SK-N-MC (cell line): Measurements from ENCODE around the gene DHX32.

Source experiments
- DNase-seq: peaks from one replicate; pipeline ENCODE4 v3.0.0-alpha.2; 2011; ENCODE audit warnings: low read depth, low spot score
- H3K27ac ChIP-seq: fragments of 200-600 bp; sonication (generic); 2 replicates; pipeline ENCODE4 v1.5.1; 2016; ENCODE audit warnings: mixed run types
- H3K36me3 ChIP-seq: fragments of 200-600 bp; sonication (generic); 2 replicates; pipeline ENCODE4 v1.6.1; 2017; ENCODE audit warnings: antibody characterized with exemption, low read length, mixed read lengths; ENCODE audit not compliant: insufficient read depth
- H3K4me3 ChIP-seq: fragments of 200-600 bp; sonication (generic); 2 replicates; pipeline ENCODE4 v1.5.1; 2016
- H3K9ac ChIP-seq: fragments of 200-600 bp; sonication (generic); 2 replicates; pipeline ENCODE4 v1.8.0; 2017; ENCODE audit warnings: mixed run types, mixed read lengths; ENCODE audit not compliant: insufficient read length
- H3K9me3 ChIP-seq: fragments of 200-600 bp; sonication (generic); 2 replicates; pipeline ENCODE4 v1.6.1; 2017; ENCODE audit warnings: low read depth, mild to moderate bottlenecking, antibody characterized with exemption, low read length, moderate library complexity, mixed read lengths
- EZH2 ChIP-seq: fragments of 200-600 bp; sonication (generic); IDR thresholded peaks from one replicate; pipeline ENCODE4 v1.6.1; 2017; ENCODE audit warnings: antibody characterized with exemption
- FOXP2 ChIP-seq: optimal IDR thresholded peaks from 2 replicates; pipeline ENCODE3; 2011; ENCODE audit warnings: mild to moderate bottlenecking, moderate library complexity; ENCODE audit not compliant: insufficient read depth; ENCODE audit errors: extremely low read length, control extremely low read depth
- POLR2AphosphoS5 ChIP-seq: IDR thresholded peaks from 2 replicates; pipeline ENCODE4 v1.6.1; 2012; ENCODE audit warnings: mild to moderate bottlenecking, low read depth, low read length, borderline replicate concordance

The DHX32 gene

GRCh38 chr10:125792342-125793300, 88.5 kb downstream of the DHX32 start:
- Histone ChIP-seq H3K9me3 (no peaks in the 10 kb centered on the region), H3K4me3 (no peak overlapping the region), H3K36me3 (no peaks in the 10 kb centered on the region; the same call in 1 of the 2 replicates), H3K27ac (no peak overlapping the region), H3K9ac (no peak overlapping the region)
- DNase-seq, result no peak
- TF ChIP-seq EZH2 (no peak), FOXP2 (no peak), POLR2AphosphoS5 (no peak)

GRCh38 chr10:125788156-125789034, 92.7 kb downstream of the DHX32 start:
- no peak for DNase-seq
- no peak for TF ChIP-seq FOXP2
- no peak for TF ChIP-seq EZH2
- Histone ChIP-seq H3K9me3 (no peaks in the 10 kb centered on the region), H3K9ac (no peak overlapping the region), H3K36me3 (no peaks in the 10 kb centered on the region), H3K4me3 (no peak overlapping the region), H3K27ac (no peak overlapping the region)
